HK-2 (cell line): ENCODE measurements around the gene NAT9.

ENCODE experiments used
- DNase-seq: peaks from one replicate; pipeline ENCODE4 v3.0.0-alpha.2; 2018; ENCODE audit not compliant: unreplicated experiment

The NAT9 gene

GRCh38 chr17:74744714-74745547 lies 31.2 kb downstream of the NAT9 start:
- DNase-seq = peak; percentile 90

- DNase-seq = no peak
These were observed 31.8 kb downstream of the NAT9 start for GRCh38 chr17:74744349-74744713.

GRCh38 chr17:74743755-74744154 lies 32.4 kb downstream of the NAT9 start:
- DNase-seq = no peak

- no peak for DNase-seq
These were observed 33.1 kb downstream of the NAT9 start for GRCh38 chr17:74742978-74743545.

- DNase-seq = no peak
These were observed 34.0 kb downstream of the NAT9 start for GRCh38 chr17:74742153-74742515.

- no peak for DNase-seq
These were observed 35.3 kb downstream of the NAT9 start for GRCh38 chr17:74740641-74741387.

- DNase-seq = no peak
These were observed 36.0 kb downstream of the NAT9 start for GRCh38 chr17:74740173-74740572.

GRCh38 chr17:74739227-74739831 lies 36.8 kb downstream of the NAT9 start:
- DNase-seq = no peak

- no peak for DNase-seq
These were observed 37.8 kb downstream of the NAT9 start for GRCh38 chr17:74738051-74738996.

- DNase-seq = no peak
These were observed 38.7 kb downstream of the NAT9 start for GRCh38 chr17:74737299-74738050.

GRCh38 chr17:74736513-74737298 lies 39.4 kb downstream of the NAT9 start, which contains the start of gene RAB37:
Gene RAB37, plus strand, starts transcription at chr17:74737256. Its CDS starts 17 bp downstream, at chr17:74737273.
- no peak for DNase-seq

- no peak for DNase-seq
These were observed 41.9 kb downstream of the NAT9 start for GRCh38 chr17:74734256-74734655.

- no peak for DNase-seq
These were observed 42.6 kb downstream of the NAT9 start for GRCh38 chr17:74733365-74734122.

- DNase-seq = no peak
These were observed 43.9 kb downstream of the NAT9 start for GRCh38 chr17:74732042-74732867.

GRCh38 chr17:74731347-74731605 lies 44.9 kb downstream of the NAT9 start:
- DNase-seq = no peak

GRCh38 chr17:74730491-74731346 lies 45.4 kb downstream of the NAT9 start:
- no peak for DNase-seq

GRCh38 chr17:74729866-74730265 lies 46.3 kb downstream of the NAT9 start:
- DNase-seq = no peak
